ENCODE data around the gene MFAP2.

The MFAP2 gene

DNA sequence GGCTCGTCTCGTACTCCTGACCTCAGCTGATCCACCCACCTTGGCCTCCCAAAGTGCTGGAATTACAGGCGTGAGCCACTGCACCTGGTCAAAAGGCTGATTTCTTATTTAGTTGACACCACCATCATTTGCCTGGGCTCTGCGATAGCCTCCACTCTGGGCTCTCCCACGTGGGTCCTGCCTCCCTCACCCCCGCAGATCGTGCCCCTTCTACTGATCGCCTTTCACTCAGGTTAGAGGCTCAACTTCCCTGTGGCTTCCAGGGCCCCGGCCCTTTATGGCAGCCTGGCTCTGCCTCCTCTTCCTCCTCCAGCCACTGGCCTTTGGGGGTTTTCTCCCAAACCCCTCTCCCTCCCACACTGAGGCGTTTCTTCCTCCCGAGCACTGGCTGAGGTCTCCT lies 2.5 kb upstream of the MFAP2 start:
- TF ChIP-seq, protein P1, sequence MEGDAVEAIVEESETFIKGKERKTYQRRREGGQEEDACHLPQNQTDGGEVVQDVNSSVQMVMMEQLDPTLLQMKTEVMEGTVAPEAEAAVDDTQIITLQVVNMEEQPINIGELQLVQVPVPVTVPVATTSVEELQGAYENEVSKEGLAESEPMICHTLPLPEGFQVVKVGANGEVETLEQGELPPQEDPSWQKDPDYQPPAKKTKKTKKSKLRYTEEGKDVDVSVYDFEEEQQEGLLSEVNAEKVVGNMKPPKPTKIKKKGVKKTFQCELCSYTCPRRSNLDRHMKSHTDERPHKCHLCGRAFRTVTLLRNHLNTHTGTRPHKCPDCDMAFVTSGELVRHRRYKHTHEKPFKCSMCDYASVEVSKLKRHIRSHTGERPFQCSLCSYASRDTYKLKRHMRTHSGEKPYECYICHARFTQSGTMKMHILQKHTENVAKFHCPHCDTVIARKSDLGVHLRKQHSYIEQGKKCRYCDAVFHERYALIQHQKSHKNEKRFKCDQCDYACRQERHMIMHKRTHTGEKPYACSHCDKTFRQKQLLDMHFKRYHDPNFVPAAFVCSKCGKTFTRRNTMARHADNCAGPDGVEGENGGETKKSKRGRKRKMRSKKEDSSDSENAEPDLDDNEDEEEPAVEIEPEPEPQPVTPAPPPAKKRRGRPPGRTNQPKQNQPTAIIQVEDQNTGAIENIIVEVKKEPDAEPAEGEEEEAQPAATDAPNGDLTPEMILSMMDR (IDR thresholded peaks at IDR 0.05; ENCODE audit: control insufficient read depth, extremely low read depth, insufficient read depth) = no peak
- no peak for DNase-seq (ENCODE audit: low read depth)
- H3K4me3 ChIP-seq (ENCODE audit: low read depth, low read length) = no peak overlapping the region

DNA sequence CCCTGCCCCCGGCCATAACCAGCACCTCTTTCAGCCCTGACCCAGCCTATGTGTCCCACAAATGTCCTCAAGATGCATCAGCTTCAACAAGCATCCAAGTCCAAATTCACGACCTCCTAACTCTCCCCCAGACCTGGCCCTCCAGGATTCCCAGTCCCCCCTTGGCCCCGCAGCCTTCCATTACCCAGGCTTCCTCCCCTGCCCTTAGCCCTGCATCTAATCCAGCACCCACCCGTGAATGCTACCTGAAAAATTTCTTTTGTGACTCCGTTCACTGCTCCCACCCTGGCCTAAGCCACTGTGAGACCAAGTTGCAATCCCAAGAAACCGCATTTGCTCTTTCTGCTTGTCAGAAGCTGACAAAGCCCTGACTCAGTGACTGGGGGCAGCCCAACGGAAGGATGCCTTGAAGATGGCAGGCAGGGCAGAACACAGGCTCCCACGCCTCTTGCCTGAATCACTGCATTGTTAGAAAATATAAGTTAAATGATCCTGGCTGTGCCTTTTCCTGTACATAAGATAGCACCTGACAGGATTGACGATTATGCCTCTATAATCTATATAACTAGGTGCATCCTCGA lies 939 bp upstream of the MFAP2 start:
- no peak overlapping the region for H3K4me3 ChIP-seq (ENCODE audit: low read depth, low read length)
- no peak for DNase-seq (ENCODE audit: low read depth)

DNA sequence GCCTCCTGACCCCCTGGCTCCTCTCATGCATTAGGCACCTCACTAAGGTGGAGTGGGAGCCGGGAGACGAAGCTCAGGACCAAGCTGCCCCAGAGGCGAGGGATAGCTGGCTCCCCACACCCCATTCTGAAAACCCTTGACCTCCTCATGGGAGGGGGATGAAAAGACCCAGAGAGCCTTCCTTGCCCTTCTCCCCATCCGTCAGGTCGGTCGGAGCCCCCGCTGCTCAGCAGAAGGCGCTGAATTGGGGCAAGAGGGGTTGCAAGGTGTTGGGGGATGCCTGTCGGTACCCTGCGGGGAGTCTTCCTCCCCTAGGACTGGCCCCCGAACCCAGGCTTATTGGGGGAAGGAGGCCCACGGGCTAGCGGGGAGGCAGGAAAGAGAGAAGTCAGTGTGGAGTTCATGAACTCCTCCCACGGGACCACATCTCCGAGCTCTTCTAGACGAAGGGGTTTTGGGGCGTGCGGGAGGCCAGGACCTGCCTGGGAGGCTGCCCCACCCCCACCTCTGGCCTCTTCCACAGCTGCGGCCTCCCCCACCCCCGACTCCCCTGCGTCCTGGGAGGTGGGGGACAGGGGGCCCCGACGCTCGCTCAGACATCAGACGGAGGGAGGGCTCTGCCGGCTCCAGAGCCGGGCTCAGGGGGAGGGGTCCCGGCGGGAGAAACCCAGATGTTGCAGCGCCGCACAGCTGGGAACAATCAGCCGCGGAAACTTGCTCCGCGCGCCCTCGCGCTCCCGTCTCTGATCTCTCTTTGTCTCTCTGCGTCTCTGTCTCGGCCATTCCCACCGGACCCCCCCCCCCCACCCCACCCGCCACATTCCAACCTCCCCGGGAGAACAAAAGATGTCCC lies 719 bp downstream of the MFAP2 start:
- H3K4me3 ChIP-seq (ENCODE audit: low read depth, low read length) = no peak overlapping the region
- TF ChIP-seq, protein P1 (IDR thresholded peaks at IDR 0.05; ENCODE audit: control insufficient read depth, extremely low read depth, insufficient read depth) = no peak
- DNase-seq (ENCODE audit: low read depth) = no peak

More for the DNA sequence above, 939 bp upstream of the MFAP2 start:
- TF ChIP-seq, protein P1 (IDR thresholded peaks at IDR 0.05; ENCODE audit: control insufficient read depth, extremely low read depth, insufficient read depth) = no peak

- no peak overlapping the region for H3K4me3 ChIP-seq (ENCODE audit: low read depth, low read length)
- DNase-seq (ENCODE audit: low read depth) = no peak
- TF ChIP-seq, protein P1 (IDR thresholded peaks at IDR 0.05; ENCODE audit: control insufficient read depth, extremely low read depth, insufficient read depth) = no peak
Measured at GRCh38 chr1:16978567-16979474, 1.6 kb downstream of the MFAP2 start.

DNA sequence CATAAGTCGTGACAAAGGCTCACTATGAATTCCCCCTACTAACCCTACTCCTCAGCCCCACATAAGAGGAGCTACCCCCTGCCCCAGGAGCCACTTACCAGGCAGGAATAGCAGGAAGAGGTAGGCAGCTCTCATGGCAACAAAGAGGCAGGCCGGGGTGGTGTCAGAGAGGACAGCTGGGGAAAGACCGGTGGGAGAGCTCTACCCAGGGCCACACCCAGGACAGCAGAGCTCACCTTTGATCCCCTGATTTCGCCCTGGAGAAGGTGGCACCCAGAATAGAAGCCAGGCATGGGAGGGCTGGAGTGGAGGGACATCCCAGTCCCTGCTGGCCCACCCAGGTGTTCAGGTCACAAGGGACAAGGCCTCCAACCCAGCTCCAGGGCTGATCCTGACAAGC lies 2.3 kb downstream of the MFAP2 start:
- no peak for DNase-seq (ENCODE audit: low read depth)
- TF ChIP-seq, protein P1 (IDR thresholded peaks at IDR 0.05; ENCODE audit: control insufficient read depth, extremely low read depth, insufficient read depth) = no peak
- H3K4me3 ChIP-seq (ENCODE audit: low read depth, low read length) = no peak overlapping the region

DNA sequence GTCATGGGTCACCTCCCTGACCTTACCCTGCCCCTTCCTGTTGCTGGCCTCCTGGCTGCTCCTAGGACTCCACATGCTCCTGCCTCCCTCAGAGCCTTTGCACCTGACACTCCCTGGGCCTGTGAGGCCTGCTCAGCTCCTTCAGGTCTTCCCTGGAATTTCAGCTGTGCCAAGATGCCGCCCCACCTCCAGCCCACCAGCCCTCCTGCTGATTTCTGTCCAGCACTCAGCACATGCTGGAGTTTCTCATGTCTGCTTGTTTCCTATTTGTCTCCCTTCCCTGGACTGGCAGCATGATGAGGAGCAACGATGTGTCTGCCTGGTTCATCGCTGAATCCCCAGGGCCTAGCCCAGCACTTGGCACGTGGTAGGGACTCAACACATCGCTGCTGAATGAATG lies 3.0 kb downstream of the MFAP2 start:
- TF ChIP-seq, protein P1 (IDR thresholded peaks at IDR 0.05; ENCODE audit: control insufficient read depth, extremely low read depth, insufficient read depth) = no peak
- H3K4me3 ChIP-seq (ENCODE audit: low read depth, low read length) = no peak overlapping the region
- DNase-seq (ENCODE audit: low read depth) = no peak
